Breast epithelium (tissue), 3 donors: ENCODE results near the gene RARA.

ENCODE experiments used
- POLR2A ChIP-seq: fragments of 450-650 bp; IDR thresholded peaks from one replicate; pipeline ENCODE4 v1.6.1; 2016; ENCODE audit warnings: antibody characterized with exemption, mild to moderate bottlenecking, moderate library complexity
- TF ChIP-seq, protein P1 (sequence below), 3 donors: fragments of 450-650 bp; IDR thresholded peaks; one replicate each; pipeline ENCODE4 v1.5.1; 2016 to 2017; ENCODE audit warnings: antibody characterized with exemption in 3 of 3, mild to moderate bottlenecking in 3 of 3, moderate library complexity in 3 of 3

DNA sequence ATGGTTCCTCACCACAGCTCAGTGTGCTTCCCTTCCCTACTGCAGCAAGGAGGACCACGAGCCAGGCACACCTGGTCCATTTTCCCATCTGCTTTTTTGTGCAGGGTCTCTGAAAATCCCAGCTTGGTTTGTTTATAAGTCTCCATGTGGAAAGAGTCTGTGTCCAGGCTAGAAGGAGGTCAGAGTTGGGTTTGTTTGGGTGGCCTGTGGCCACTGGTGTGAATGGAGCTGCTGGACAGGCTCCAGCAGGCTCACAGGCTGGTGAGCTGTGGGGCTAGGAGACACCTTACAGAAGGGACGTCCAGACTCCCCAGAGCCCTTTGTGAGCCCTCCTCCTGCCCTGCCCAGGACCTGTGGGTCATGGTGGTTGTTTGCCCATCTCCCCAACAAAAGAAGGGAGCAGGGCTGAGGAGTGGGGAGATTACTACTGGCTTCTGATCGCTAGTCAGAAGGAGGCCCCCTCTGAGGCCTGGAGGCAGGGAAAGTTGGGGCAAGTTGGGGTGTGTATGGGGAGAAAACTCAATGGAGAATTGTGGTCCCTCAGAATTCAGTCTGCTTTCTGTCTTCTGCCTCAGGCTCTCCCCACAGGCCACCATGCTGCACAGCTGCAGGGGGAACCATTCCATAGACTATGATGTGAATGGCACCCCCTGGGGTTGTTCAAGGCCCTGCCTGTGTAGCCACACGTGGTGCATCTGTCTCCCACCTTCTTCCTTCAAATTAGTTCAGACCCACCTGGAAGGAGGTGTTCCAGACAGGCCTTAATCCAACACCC is 4.1 kb downstream of the RARA start:
- TF ChIP-seq, protein P1, sequence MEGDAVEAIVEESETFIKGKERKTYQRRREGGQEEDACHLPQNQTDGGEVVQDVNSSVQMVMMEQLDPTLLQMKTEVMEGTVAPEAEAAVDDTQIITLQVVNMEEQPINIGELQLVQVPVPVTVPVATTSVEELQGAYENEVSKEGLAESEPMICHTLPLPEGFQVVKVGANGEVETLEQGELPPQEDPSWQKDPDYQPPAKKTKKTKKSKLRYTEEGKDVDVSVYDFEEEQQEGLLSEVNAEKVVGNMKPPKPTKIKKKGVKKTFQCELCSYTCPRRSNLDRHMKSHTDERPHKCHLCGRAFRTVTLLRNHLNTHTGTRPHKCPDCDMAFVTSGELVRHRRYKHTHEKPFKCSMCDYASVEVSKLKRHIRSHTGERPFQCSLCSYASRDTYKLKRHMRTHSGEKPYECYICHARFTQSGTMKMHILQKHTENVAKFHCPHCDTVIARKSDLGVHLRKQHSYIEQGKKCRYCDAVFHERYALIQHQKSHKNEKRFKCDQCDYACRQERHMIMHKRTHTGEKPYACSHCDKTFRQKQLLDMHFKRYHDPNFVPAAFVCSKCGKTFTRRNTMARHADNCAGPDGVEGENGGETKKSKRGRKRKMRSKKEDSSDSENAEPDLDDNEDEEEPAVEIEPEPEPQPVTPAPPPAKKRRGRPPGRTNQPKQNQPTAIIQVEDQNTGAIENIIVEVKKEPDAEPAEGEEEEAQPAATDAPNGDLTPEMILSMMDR (IDR thresholded peaks at IDR 0.05) = no peak
- no peak for TF ChIP-seq POLR2A
